ENCODE data around the gene PEDS1. TPM values are rescaled to one million over a fixed set of nuclear protein-coding genes. Genes with fewer than 3 reads are reported as not detected.
A peak's percentile ranks its signal among the peaks of the same experiment; 100 is the strongest.

Gene PEDS1
- total and polyA plus RNA-seq, 2 experiments from 2014 or later = 53.9 to 55.7 TPM

GRCh38 chr20:50111120-50111828 is 42.2 kb downstream of the PEDS1 start:
- Histone ChIP-seq H3K9me3 (ENCODE audit: low read depth) (no peaks in the 10 kb centered on the region), H3K27me3 (replicated peaks; ENCODE audit: insufficient read depth) (no peaks in the 10 kb centered on the region), H2AFZ (no peak overlapping the region), H3K27ac (peak overlapping the region; percentile 92), H3K79me2 (ENCODE audit: insufficient read depth) (peaks cover 90% of the 10 kb centered on the region), H3K9ac (peak overlapping the region; percentile 98), H3K36me3 (ENCODE audit: low read depth) (no peaks in the 10 kb centered on the region), H3K4me2 (ENCODE audit: unreplicated experiment) (peak overlapping the region; percentile 98), H3K4me1 (ENCODE audit: insufficient read depth) (peaks cover 52% of the 10 kb centered on the region), H4K20me1 (ENCODE audit: insufficient read depth) (peaks cover 22% of the 10 kb centered on the region), H3K4me3 (peak overlapping the region; percentile 91), H3F3A (ENCODE audit: insufficient read depth) (peaks cover 69% of the 10 kb centered on the region), H3K9me2 (ENCODE audit: insufficient read depth) (no peaks in the 10 kb centered on the region)
- in situ Hi-C loops (cut with MboI) = no loop called here
- 17 to 18% methylated on average over 10 of the region's 10 CpGs for WGBS, 2 experiments (ENCODE audit: low coverage in 1 of 2, low lambda C conversion rate in 2 of 2, missing lambda C conversion rate in 2 of 2)
- TF ChIP-seq EZH2phosphoT487 (IDR thresholded peaks at IDR 0.05; ENCODE audit: insufficient read depth, low read depth) (no peak), EZH2 (IDR thresholded peaks at IDR 0.05; ENCODE audit: insufficient read depth, poor library complexity, severe bottlenecking) (no peak)
- peak; percentile 93 for DNase-seq

- Histone ChIP-seq H3K27me3 (replicated peaks; ENCODE audit: insufficient read depth) (no peaks in the 10 kb centered on the region), H3K4me2 (ENCODE audit: unreplicated experiment) (peak overlapping the region; percentile 98), H3K27ac (peak overlapping the region; percentile 92), H3K9ac (peak overlapping the region; percentile 98), H3K4me3 (peak overlapping the region; percentile 91), H3K4me1 (ENCODE audit: insufficient read depth) (peaks cover 53% of the 10 kb centered on the region), H2AFZ (no peak overlapping the region), H3F3A (ENCODE audit: insufficient read depth) (peaks cover 76% of the 10 kb centered on the region), H4K20me1 (ENCODE audit: insufficient read depth) (peaks cover 22% of the 10 kb centered on the region), H3K36me3 (ENCODE audit: low read depth) (no peaks in the 10 kb centered on the region), H3K79me2 (ENCODE audit: insufficient read depth) (peaks cover 97% of the 10 kb centered on the region), H3K9me2 (ENCODE audit: insufficient read depth) (no peaks in the 10 kb centered on the region), H3K9me3 (ENCODE audit: low read depth) (no peaks in the 10 kb centered on the region)
- in situ Hi-C loops (cut with MboI) = no loop called here
- DNase-seq = peak; percentile 67
- TF ChIP-seq EZH2phosphoT487 (IDR thresholded peaks at IDR 0.05; ENCODE audit: insufficient read depth, low read depth) (no peak), EZH2 (IDR thresholded peaks at IDR 0.05; ENCODE audit: insufficient read depth, poor library complexity, severe bottlenecking) (no peak)
- WGBS, 2 experiments (ENCODE audit: low coverage in 1 of 2, low lambda C conversion rate in 2 of 2, missing lambda C conversion rate in 2 of 2) = 30 to 33% methylated on average over 4 of the region's 4 CpGs
Observed at GRCh38 chr20:50110141-50111047, 43.1 kb downstream of the PEDS1 start.

GRCh38 chr20:50108556-50109235 is 44.8 kb downstream of the PEDS1 start:
- peak overlapping the region; percentile 92 for H3K27ac ChIP-seq
- H3K27me3 ChIP-seq (replicated peaks; ENCODE audit: insufficient read depth) = no peaks in the 10 kb centered on the region
- peak; percentile 53 for DNase-seq
- no peaks in the 10 kb centered on the region for H3K9me3 ChIP-seq (ENCODE audit: low read depth)
- 47 to 53% methylated on average over 4 of the region's 4 CpGs for WGBS, 2 experiments (ENCODE audit: low coverage in 1 of 2, low lambda C conversion rate in 2 of 2, missing lambda C conversion rate in 2 of 2)
- H3K79me2 ChIP-seq (ENCODE audit: insufficient read depth) = peaks cover 99% of the 10 kb centered on the region
- peaks cover 58% of the 10 kb centered on the region for H3K4me1 ChIP-seq (ENCODE audit: insufficient read depth)
- H2AFZ ChIP-seq = no peak overlapping the region
- H3K9ac ChIP-seq = no peak overlapping the region
- H3K36me3 ChIP-seq (ENCODE audit: low read depth) = no peaks in the 10 kb centered on the region
- H4K20me1 ChIP-seq (ENCODE audit: insufficient read depth) = peaks cover 22% of the 10 kb centered on the region
- in situ Hi-C loops (cut with MboI) = no loop called here
- no peak overlapping the region for H3K4me3 ChIP-seq
- no peak overlapping the region for H3K4me2 ChIP-seq (ENCODE audit: unreplicated experiment)
- peaks cover 70% of the 10 kb centered on the region for H3F3A ChIP-seq (ENCODE audit: insufficient read depth)
- H3K9me2 ChIP-seq (ENCODE audit: insufficient read depth) = no peaks in the 10 kb centered on the region
- TF ChIP-seq EZH2 (IDR thresholded peaks at IDR 0.05; ENCODE audit: insufficient read depth, poor library complexity, severe bottlenecking) (no peak), EZH2phosphoT487 (IDR thresholded peaks at IDR 0.05; ENCODE audit: insufficient read depth, low read depth) (no peak)

- no peak overlapping the region for H3K4me3 ChIP-seq
- H3K27me3 ChIP-seq (replicated peaks; ENCODE audit: insufficient read depth) = no peaks in the 10 kb centered on the region
- 79% methylated on average over 6 of the region's 6 CpGs for WGBS, 2 experiments (ENCODE audit: low coverage in 1 of 2, low lambda C conversion rate in 2 of 2, missing lambda C conversion rate in 2 of 2)
- no peaks in the 10 kb centered on the region for H3K9me3 ChIP-seq (ENCODE audit: low read depth)
- no peak for TF ChIP-seq EZH2phosphoT487 (IDR thresholded peaks at IDR 0.05; ENCODE audit: insufficient read depth, low read depth)
- no peak for TF ChIP-seq EZH2 (IDR thresholded peaks at IDR 0.05; ENCODE audit: insufficient read depth, poor library complexity, severe bottlenecking)
- H2AFZ ChIP-seq = no peak overlapping the region
- H3K27ac ChIP-seq = 0 out of 2 replicates have a peak overlapping the region, but pooled peaks have one; percentile 92
- no peaks in the 10 kb centered on the region for H3K36me3 ChIP-seq (ENCODE audit: low read depth)
- no peak overlapping the region for H3K4me2 ChIP-seq (ENCODE audit: unreplicated experiment)
- H3F3A ChIP-seq (ENCODE audit: insufficient read depth) = peaks cover 73% of the 10 kb centered on the region
- H3K4me1 ChIP-seq (ENCODE audit: insufficient read depth) = peaks cover 63% of the 10 kb centered on the region
- peaks cover 28% of the 10 kb centered on the region for H4K20me1 ChIP-seq (ENCODE audit: insufficient read depth)
- peaks cover 100% of the 10 kb centered on the region for H3K79me2 ChIP-seq (ENCODE audit: insufficient read depth)
- in situ Hi-C loops (cut with MboI) = no loop called here
- no peak overlapping the region for H3K9ac ChIP-seq
- DNase-seq = no peak
- no peaks in the 10 kb centered on the region for H3K9me2 ChIP-seq (ENCODE audit: insufficient read depth)
Observed at GRCh38 chr20:50107796-50108331, 45.7 kb downstream of the PEDS1 start.
